ENCODE results near the gene AASDH. TPM values are rescaled to one million over a fixed set of nuclear protein-coding genes. Genes with fewer than 3 reads are reported as not detected.

The AASDH gene
- total RNA-seq, 4 donors from 2014 or later = 15.0 to 23.8 (median 19.4) TPM

GRCh38 chr4:56391270-56391669, 4.0 kb upstream of the AASDH start:
- DNase-seq = no peak
- Histone ChIP-seq H3K27ac (no peak overlapping the region), H3K36me3 (no peaks in the 10 kb centered on the region), H3K4me1 (peaks cover 9 to 12% of the 10 kb centered on the region in 2 donors), H3K27me3 (no peaks in the 10 kb centered on the region), H3K9me3 (no peaks in the 10 kb centered on the region), H3K4me3 (replicated peaks in 1 of 3) (no peak overlapping the region)
- 94 to 98% methylated on average over 8 of the region's 8 CpGs for WGBS, 2 donors
- intact Hi-C loops (cut with DNase I) = no loop called here
- TF ChIP-seq POLR2A (IDR thresholded peaks at IDR 0.05) (no peak), CTCF (IDR thresholded peaks at IDR 0.05) (no peak)

DNA sequence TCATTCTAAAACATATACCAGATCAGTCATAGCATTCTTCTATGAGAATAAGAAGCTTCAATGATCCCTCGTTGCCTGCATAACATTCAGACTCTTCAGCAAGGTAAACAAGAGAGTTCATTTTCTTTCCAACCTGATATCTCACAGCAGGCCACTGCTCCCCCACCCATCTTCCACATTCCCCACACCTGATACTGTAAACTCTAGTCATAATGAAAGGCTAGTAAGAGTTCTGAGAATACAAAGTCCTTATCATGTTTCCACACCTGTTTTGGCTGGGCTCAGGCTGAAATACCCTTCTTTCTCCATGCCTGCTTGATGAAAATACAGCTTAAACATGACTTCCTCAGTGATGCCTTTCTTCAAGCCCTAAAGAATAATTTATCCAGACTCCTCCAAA, 2.3 kb upstream of the AASDH start:
- no peak for DNase-seq
- TF ChIP-seq POLR2A (IDR thresholded peaks at IDR 0.05) = no peak
- TF ChIP-seq CTCF (IDR thresholded peaks at IDR 0.05) = no peak
- intact Hi-C loops (cut with DNase I) = no loop called here
- Histone ChIP-seq H3K4me1 (peaks cover 9 to 12% of the 10 kb centered on the region in 2 donors), H3K4me3 (replicated peaks in 1 of 3) (no peak overlapping the region), H3K36me3 (no peaks in the 10 kb centered on the region), H3K27ac (no peak overlapping the region), H3K9me3 (no peaks in the 10 kb centered on the region), H3K27me3 (no peaks in the 10 kb centered on the region)
- 30 to 40% methylated on average over 1 of the region's 1 CpG for WGBS, 2 donors

GRCh38 chr4:56388306-56388705, 1.0 kb upstream of the AASDH start:
- TF ChIP-seq CTCF (IDR thresholded peaks at IDR 0.05) (no peak), POLR2A (IDR thresholded peaks at IDR 0.05) (no peak)
- H3K27me3 ChIP-seq = no peaks in the 10 kb centered on the region
- no peaks in the 10 kb centered on the region for H3K36me3 ChIP-seq
- peak overlapping the region in 1 of 3 donors; percentile 93 for H3K27ac ChIP-seq
- H3K4me3 ChIP-seq (replicated peaks in 1 of 3) = peak overlapping the region in 2 of 3 donors; percentile 58 to 88
- DNase-seq = no peak
- WGBS, 2 donors = 23 to 24% methylated on average over 6 of the region's 6 CpGs
- H3K9me3 ChIP-seq = no peaks in the 10 kb centered on the region
- peaks cover 9 to 12% of the 10 kb centered on the region in 2 donors for H3K4me1 ChIP-seq
- intact Hi-C loops (cut with DNase I) = no loop called here

DNA sequence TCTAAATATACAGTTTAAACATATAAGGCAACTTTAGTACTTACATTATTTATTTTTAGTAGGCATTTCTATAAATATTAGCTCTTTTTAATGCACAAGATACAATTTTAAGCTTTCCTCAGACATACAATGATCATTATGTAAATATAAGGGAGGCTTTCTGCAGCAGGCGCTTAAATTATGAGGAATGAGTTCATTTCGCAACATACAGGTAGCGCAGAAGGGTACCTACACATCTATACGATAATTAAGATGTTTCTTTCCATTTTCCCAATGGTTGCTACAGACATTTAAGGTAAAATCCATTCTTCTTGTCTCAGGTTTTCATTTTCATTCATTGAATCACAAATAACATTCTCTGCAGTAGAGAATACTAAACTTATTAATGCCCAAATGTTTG, 1.2 kb downstream of the AASDH start:
- Histone ChIP-seq H3K9me3 (no peaks in the 10 kb centered on the region), H3K36me3 (no peaks in the 10 kb centered on the region), H3K4me1 (peaks cover 9 to 12% of the 10 kb centered on the region in 2 donors), H3K4me3 (replicated peaks in 1 of 3) (no peak overlapping the region), H3K27me3 (no peaks in the 10 kb centered on the region), H3K27ac (no peak overlapping the region)
- DNase-seq = no peak
- intact Hi-C loops (cut with DNase I) = no loop called here
- TF ChIP-seq CTCF (IDR thresholded peaks at IDR 0.05) (no peak), POLR2A (IDR thresholded peaks at IDR 0.05) (no peak)
- WGBS, 2 donors = 98% methylated on average over 4 of the region's 4 CpGs

GRCh38 chr4:56375458-56375857, 11.8 kb downstream of the AASDH start:
- H3K9me3 ChIP-seq = no peaks in the 10 kb centered on the region
- peaks cover 0 to 9% of the 10 kb centered on the region in 2 donors for H3K36me3 ChIP-seq
- no peak overlapping the region for H3K4me3 ChIP-seq (replicated peaks in 1 of 3)
- no peak for TF ChIP-seq POLR2A (IDR thresholded peaks at IDR 0.05)
- TF ChIP-seq CTCF (IDR thresholded peaks at IDR 0.05) = no peak
- 82 to 88% methylated on average over 2 of the region's 2 CpGs for WGBS, 2 donors
- intact Hi-C loops (cut with DNase I) = no loop called here
- no peaks in the 10 kb centered on the region for H3K4me1 ChIP-seq
- H3K27me3 ChIP-seq = no peaks in the 10 kb centered on the region
- no peak overlapping the region for H3K27ac ChIP-seq
- no peak for DNase-seq
